OCI-LY7 (cell line): ENCODE results near the gene PSD4. TPM values are rescaled to one million over a fixed set of nuclear protein-coding genes. Genes with fewer than 3 reads are reported as not detected.

Experiments
- BruUV-seq: library from RNA; stranded (reverse); fragments of 400-500 nt; replicated peaks from 2 replicates; lab custom pipeline; 2021; lab: Mats Ljungman, UMichigan
- CTCF ChIA-PET: fragments of 300-600 bp; sonication (Branson Sonifier 250); formaldehyde crosslinking; loops from one replicate; lab custom pipeline; 2022; ENCODE audit warnings: antibody characterized with exemption; ENCODE audit not compliant: unreplicated experiment; lab: Charles Lee
- POLR2A ChIA-PET: fragments of 300-600 bp; sonication (Branson Sonifier 250); formaldehyde crosslinking; loops from one replicate; lab custom pipeline; 2022; ENCODE audit warnings: antibody characterized with exemption; lab: Charles Lee
- DNase-seq: peaks from one replicate; pipeline ENCODE4 v3.0.0-alpha.2; 2015; ENCODE audit warnings: low spot score
- H2AFZ ChIP-seq: fragments of 200-600 bp; sonication (generic), shearing (Covaris generic); 2 replicates; pipeline ENCODE4 v1.6.1; 2014; ENCODE audit warnings: mild to moderate bottlenecking, antibody characterized with exemption, low read length, moderate library complexity
- H3K27ac ChIP-seq: fragments of 200-600 bp; sonication (generic); 2 replicates; pipeline ENCODE4 v1.5.1; 2014; ENCODE audit warnings: mixed run types, low read depth, mild to moderate bottlenecking, moderate library complexity, low read length, inconsistent platforms; ENCODE audit not compliant: poor library complexity, severe bottlenecking
- H3K36me3 ChIP-seq: fragments of 200-600 bp; sonication (generic); 2 replicates; pipeline ENCODE4 v1.6.1; 2014; ENCODE audit warnings: mild to moderate bottlenecking, antibody characterized with exemption, low read length, moderate library complexity, mixed read lengths; ENCODE audit not compliant: insufficient read depth
- H3K4me1 ChIP-seq: fragments of 200-600 bp; sonication (generic); 2 replicates; pipeline ENCODE4 v1.5.1; 2014; ENCODE audit warnings: mild to moderate bottlenecking, low read length; ENCODE audit not compliant: insufficient read depth, poor library complexity, severe bottlenecking
- H3K4me2 ChIP-seq: fragments of 200-600 bp; sonication (generic); 2 replicates; pipeline ENCODE4 v1.6.1; 2014; ENCODE audit warnings: mild to moderate bottlenecking, low read length
- H3K4me3 ChIP-seq: fragments of 200-600 bp; sonication (generic); 2 replicates; pipeline ENCODE4 v1.5.1; 2014; ENCODE audit warnings: mild to moderate bottlenecking, low read depth, low read length; ENCODE audit not compliant: poor library complexity, severe bottlenecking
- H3K79me2 ChIP-seq: fragments of 200-600 bp; sonication (generic); 2 replicates; pipeline ENCODE4 v1.6.1; 2016; ENCODE audit warnings: low read depth, mild to moderate bottlenecking, low read length, moderate library complexity, mixed read lengths; ENCODE audit not compliant: insufficient read depth
- H3K9me2 ChIP-seq: fragments of 200-600 bp; sonication (generic); 2 replicates; pipeline ENCODE4 v1.6.1; 2016; ENCODE audit warnings: mild to moderate bottlenecking, low read length, mixed read lengths; ENCODE audit not compliant: insufficient read depth
- H3K9me3 ChIP-seq: fragments of 200-600 bp; sonication (generic); 2 replicates; pipeline ENCODE4 v1.6.1; 2014; ENCODE audit warnings: mild to moderate bottlenecking, mixed run types, low read length, mixed read lengths
- H4K20me1 ChIP-seq: fragments of 200-600 bp; sonication (generic); 2 replicates; pipeline ENCODE4 v1.6.1; 2014; ENCODE audit warnings: mild to moderate bottlenecking, antibody characterized with exemption, low read length, moderate library complexity, mixed read lengths; ENCODE audit not compliant: insufficient read depth
- EZH2phosphoT487 ChIP-seq: fragments of 200-600 bp; sonication (generic); IDR thresholded peaks from 2 replicates; pipeline ENCODE4 v1.6.1; 2018; ENCODE audit warnings: low read depth, borderline replicate concordance, mild to moderate bottlenecking, mixed run types, antibody characterized with exemption, low read length, moderate library complexity, mixed read lengths
- intact Hi-C: fragments of 100-400 bp; cut with micrococcal nuclease; formaldehyde crosslinking; loops from one replicate; pipeline ENCODE4 v1.10.0; 2022; ENCODE audit not compliant: unreplicated experiment
- total RNA-seq, 2 experiments: library from RNA; depleted of rRNA in 1 of 2; stranded (reverse); fragments of >200 nt in 1 of 2; shearing (Covaris generic) in 1 of 2; gene quantifications; 2 replicates each; pipeline ENCODE4 v1.2.3, GENCODE V29; 2014 to 2022
- TF ChIP-seq, protein P1 (sequence below): fragments of 200-600 bp; sonication (generic); conservative IDR thresholded peaks from 2 replicates; pipeline ENCODE4 v1.5.1; 2014; ENCODE audit warnings: mild to moderate bottlenecking, antibody characterized with exemption, low read length, moderate library complexity, mixed read lengths

PSD4 gene
- total RNA-seq, 2 experiments from 2014 or later, result 99.6 to 100 TPM

DNA sequence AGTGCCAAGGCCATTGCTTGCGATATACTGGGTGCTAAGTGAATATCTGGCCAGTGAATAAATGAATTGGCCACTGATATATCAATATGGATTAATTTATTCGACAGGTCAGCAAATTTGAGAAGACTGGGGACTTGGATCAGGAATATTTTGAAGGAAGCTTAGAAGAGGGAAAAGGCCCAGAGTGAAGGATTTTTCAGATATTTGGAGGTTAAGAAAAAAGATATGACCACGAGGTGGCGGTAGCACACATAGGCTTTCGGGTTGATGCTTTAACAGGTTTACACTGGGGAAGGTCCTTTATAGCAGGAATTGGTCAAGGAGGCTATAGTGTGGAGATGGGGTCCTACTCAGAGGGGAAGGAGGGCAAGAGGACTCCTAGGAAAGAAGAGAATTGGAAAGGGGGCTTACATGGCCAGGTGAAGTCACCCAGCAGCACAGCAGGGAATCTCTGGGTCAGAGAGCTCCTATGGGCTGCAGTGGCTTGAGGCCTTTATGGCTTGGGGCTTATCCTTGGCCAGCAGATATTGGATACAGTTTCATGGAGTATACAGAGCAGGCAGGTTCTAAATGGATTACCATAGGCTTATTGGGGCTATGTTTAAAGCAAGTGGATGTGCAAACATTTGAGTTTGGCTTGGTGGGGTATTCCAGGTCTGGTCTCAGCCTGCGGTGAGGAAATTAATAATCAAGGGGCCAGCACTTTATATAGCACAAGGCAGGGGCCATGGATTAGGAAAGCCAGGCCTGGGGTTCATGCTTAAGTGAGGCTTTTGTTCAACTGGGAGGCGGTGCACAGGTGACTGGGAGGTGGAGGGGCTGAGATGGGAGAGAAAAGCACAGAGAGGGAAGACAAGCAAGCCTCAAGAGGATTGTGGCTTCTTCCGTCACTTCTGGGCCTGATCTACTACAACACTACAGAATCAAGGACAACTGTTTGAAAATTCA is 36.7 kb upstream of the PSD4 start:
- H3K4me2 ChIP-seq, result no peak overlapping the region
- DNase-seq, result peak; percentile 62
- H3K36me3 ChIP-seq, result no peaks in the 10 kb centered on the region
- peaks cover 7% of the 10 kb centered on the region for H3K4me1 ChIP-seq
- H3K79me2 ChIP-seq, result no peaks in the 10 kb centered on the region
- no TSS peak for BruUV-seq
- H3K9me3 ChIP-seq, result no peaks in the 10 kb centered on the region
- H4K20me1 ChIP-seq, result no peaks in the 10 kb centered on the region
- CTCF ChIA-PET, result interaction anchor here (0.8 to 2.8 kb wide), 6 partner anchors 12 to 112 kb away, joined by 3 to 17 read pairs (median 4); partner anchors contain the start of gene PSD4
- H3K27ac ChIP-seq, result no peak overlapping the region
- no peak overlapping the region for H2AFZ ChIP-seq
- no peaks in the 10 kb centered on the region for H3K9me2 ChIP-seq
- no peak for TF ChIP-seq EZH2phosphoT487
- TF ChIP-seq, protein P1, sequence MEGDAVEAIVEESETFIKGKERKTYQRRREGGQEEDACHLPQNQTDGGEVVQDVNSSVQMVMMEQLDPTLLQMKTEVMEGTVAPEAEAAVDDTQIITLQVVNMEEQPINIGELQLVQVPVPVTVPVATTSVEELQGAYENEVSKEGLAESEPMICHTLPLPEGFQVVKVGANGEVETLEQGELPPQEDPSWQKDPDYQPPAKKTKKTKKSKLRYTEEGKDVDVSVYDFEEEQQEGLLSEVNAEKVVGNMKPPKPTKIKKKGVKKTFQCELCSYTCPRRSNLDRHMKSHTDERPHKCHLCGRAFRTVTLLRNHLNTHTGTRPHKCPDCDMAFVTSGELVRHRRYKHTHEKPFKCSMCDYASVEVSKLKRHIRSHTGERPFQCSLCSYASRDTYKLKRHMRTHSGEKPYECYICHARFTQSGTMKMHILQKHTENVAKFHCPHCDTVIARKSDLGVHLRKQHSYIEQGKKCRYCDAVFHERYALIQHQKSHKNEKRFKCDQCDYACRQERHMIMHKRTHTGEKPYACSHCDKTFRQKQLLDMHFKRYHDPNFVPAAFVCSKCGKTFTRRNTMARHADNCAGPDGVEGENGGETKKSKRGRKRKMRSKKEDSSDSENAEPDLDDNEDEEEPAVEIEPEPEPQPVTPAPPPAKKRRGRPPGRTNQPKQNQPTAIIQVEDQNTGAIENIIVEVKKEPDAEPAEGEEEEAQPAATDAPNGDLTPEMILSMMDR, result peak; percentile 90
- intact Hi-C loops, result loop anchor here (1.0 to 5.0 kb wide), 2 partner anchors 62 to 235 kb away; no protein-coding TSS in a partner anchor
- no peak overlapping the region for H3K4me3 ChIP-seq
- POLR2A ChIA-PET, result interaction anchor here (2.5 kb wide), 1 partner anchor 38 kb away, joined by 25 read pairs; the partner anchor contains the start of gene PSD4

DNA sequence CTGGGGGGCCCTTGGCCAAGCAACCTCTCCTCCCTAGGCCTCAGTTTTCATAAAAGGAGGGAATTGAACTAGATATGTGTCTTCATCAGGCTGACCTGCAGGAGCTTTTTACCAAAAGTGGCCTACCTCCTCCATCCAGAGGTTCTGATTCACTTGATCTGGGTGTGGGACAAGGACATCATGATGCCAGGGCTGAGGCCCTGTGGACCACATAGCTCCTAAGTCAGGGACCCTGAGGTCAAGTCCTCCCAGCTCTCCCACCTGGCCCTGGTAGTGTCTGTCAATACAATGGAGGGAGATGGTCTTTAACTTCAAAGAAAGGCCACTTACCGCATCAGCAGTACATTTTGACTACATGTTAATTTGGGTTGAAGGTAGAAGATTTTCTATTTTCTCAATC is 35.9 kb upstream of the PSD4 start:
- H2AFZ ChIP-seq, result no peak overlapping the region
- no peaks in the 10 kb centered on the region for H4K20me1 ChIP-seq
- no peaks in the 10 kb centered on the region for H3K36me3 ChIP-seq
- H3K4me2 ChIP-seq, result no peak overlapping the region
- peaks cover 7% of the 10 kb centered on the region for H3K4me1 ChIP-seq
- DNase-seq, result no peak
- H3K9me3 ChIP-seq, result no peaks in the 10 kb centered on the region
- intact Hi-C loops, result loop anchor here (1.0 to 5.0 kb wide), 4 partner anchors 36 to 253 kb away; no protein-coding TSS in a partner anchor
- TF ChIP-seq, protein P1, result no peak
- CTCF ChIA-PET, result interaction anchor here (0.8 to 2.8 kb wide), 8 partner anchors 11 to 252 kb away, joined by 3 to 17 read pairs (median 4); partner anchors contain the start of gene PSD4
- H3K27ac ChIP-seq, result no peak overlapping the region
- POLR2A ChIA-PET, result interaction anchor here (0.6 to 2.5 kb wide), 4 partner anchors 12 to 97 kb away, joined by 3 to 25 read pairs (median 6); partner anchors contain the start of gene PSD4
- no peak overlapping the region for H3K4me3 ChIP-seq
- no peaks in the 10 kb centered on the region for H3K9me2 ChIP-seq
- no TSS peak for BruUV-seq
- H3K79me2 ChIP-seq, result no peaks in the 10 kb centered on the region
